ENCODE data around the gene SDK1.
"Not testable (repeated sequence)": the region's sequence is repeated elsewhere in the genome, so short reads cannot be mapped to it uniquely, and the experiment has no call there.

SDK1 gene

DNA sequence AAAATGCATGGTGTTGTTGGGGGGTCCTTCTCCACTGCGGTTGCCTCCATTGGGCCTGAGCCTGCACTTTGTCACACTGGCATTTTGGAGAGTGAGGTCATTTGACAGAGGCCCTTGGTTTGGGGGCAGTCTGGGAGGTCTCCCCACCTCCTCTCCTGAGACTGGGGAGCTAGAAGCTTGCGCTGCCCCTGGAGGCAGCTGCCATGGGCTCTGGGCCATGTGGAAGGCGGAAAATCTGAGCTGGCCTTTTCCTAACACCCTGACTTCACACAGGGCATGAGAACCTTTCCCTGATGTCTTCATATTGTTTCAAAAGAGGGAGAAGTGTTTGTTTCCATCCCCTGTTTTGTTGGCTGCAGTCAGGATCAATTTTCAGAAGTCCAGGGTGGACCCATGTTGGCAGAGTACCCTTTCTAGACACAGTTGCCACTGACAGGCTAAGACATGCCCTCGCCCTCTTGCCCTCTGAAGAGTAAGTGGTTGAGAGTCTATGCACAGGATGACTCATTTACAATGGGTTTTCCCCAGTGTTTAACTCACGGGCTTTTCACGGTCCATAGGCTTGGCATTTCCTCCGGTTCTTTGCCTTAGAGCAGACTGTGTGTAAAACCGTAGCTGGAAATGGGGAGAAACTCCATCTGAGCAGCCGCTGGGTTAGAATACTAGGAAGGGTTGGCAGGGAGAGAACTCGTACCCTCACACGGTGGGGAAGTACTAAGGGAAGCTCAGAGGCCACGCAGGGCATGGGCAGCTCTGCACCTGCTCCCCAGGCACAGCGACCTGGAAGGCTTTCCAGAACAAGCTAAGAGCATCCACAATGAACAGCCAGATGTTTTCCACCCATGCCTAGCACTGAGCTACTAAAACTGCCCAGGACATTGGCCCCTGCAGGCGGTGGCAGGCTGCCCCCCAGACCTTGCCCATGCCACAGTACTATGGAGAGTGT lies 655.0 kb downstream of the SDK1 start:
- Histone ChIP-seq H3K27ac (ENCODE audit: low read length) (no peak overlapping the region), H3K9ac (ENCODE audit: low read length in 2 of 2) (no peak overlapping the region), H3K4me1 (ENCODE audit: control insufficient read depth, insufficient read depth, low read length) (no peaks in the 10 kb centered on the region), H3K4me3 (ENCODE audit: low read length in 2 of 2) (no peak overlapping the region), H3K9me3 (ENCODE audit: control insufficient read depth in 2 of 2, low read length in 2 of 2) (no peaks in the 10 kb centered on the region), H3K36me3 (ENCODE audit: control insufficient read depth in 2 of 2, insufficient read depth in 2 of 2, low read length in 2 of 2) (no peaks in the 10 kb centered on the region), H3K27me3 (ENCODE audit: control insufficient read depth in 1 of 2, insufficient read depth in 2 of 2, low read length in 2 of 2) (no peaks in the 10 kb centered on the region)

DNA sequence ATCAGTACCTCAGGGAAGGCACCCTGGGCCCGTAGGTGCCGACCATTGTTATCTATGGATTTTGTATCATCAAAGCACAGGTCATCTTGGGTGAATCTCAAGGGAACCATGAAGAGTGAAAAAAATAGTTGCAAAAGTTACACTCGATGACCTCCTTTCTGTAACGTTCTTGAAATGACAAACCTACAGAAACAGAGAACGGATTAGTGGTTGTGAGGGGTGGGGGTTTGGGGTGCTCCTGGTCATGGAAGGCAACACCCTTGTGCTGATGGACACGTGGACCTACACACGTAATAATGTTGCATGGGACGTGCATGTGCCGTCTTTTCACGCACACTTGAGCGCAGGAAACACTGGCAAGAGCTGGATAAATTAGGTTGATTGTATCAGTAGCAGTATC lies 655.9 kb downstream of the SDK1 start:
- H3K9me3 ChIP-seq (ENCODE audit: control insufficient read depth in 2 of 2, low read length in 2 of 2): peaks cover 0 to 5% of the 10 kb centered on the region in 2 donors
- no peaks in the 10 kb centered on the region for H3K36me3 ChIP-seq (ENCODE audit: control insufficient read depth in 2 of 2, insufficient read depth in 2 of 2, low read length in 2 of 2)
- H3K27ac ChIP-seq (ENCODE audit: low read length): no peak overlapping the region
- no peak overlapping the region for H3K9ac ChIP-seq (ENCODE audit: low read length in 2 of 2)
- no peak overlapping the region for H3K4me3 ChIP-seq (ENCODE audit: low read length in 2 of 2)
- no peaks in the 10 kb centered on the region for H3K27me3 ChIP-seq (ENCODE audit: control insufficient read depth in 1 of 2, insufficient read depth in 2 of 2, low read length in 2 of 2)
- H3K4me1 ChIP-seq (ENCODE audit: control insufficient read depth, insufficient read depth, low read length): no peaks in the 10 kb centered on the region

GRCh38 chr7:3957472-3958108 lies 656.5 kb downstream of the SDK1 start:
- Histone ChIP-seq H3K9me3 (ENCODE audit: control insufficient read depth in 2 of 2, low read length in 2 of 2) (peaks cover 0 to 8% of the 10 kb centered on the region in 2 donors), H3K27me3 (ENCODE audit: control insufficient read depth in 1 of 2, insufficient read depth in 2 of 2, low read length in 2 of 2) (no peaks in the 10 kb centered on the region), H3K27ac (ENCODE audit: low read length) (no peak overlapping the region), H3K4me1 (ENCODE audit: control insufficient read depth, insufficient read depth, low read length) (no peaks in the 10 kb centered on the region), H3K9ac (ENCODE audit: low read length in 2 of 2) (no peak overlapping the region), H3K4me3 (ENCODE audit: low read length in 2 of 2) (no peak overlapping the region), H3K36me3 (ENCODE audit: control insufficient read depth in 2 of 2, insufficient read depth in 2 of 2, low read length in 2 of 2) (peaks cover 0 to 1% of the 10 kb centered on the region in 2 donors)

DNA sequence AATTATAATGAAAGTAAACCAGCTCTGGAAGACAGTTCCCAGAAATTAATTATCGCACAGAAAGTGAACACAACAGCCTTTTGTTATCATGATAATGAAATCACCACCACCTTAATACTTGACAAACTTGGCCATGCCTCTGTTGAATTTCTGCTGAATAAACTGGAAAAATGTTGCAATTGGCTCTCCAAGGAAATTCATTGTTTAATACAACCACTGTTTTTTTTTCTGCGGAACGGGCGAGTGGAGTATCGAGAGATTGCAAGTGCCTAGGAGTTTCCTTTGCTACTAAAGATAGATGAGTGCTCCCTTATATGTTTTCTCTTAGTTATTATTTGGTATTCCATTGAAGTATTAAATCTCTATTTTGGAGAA lies 657.0 kb downstream of the SDK1 start:
- Histone ChIP-seq H3K9ac (ENCODE audit: low read length in 2 of 2) (no peak overlapping the region), H3K36me3 (ENCODE audit: control insufficient read depth in 2 of 2, insufficient read depth in 2 of 2, low read length in 2 of 2) (peaks cover 0 to 2% of the 10 kb centered on the region in 2 donors), H3K9me3 (ENCODE audit: control insufficient read depth in 2 of 2, low read length in 2 of 2) (peaks cover 0 to 8% of the 10 kb centered on the region in 2 donors), H3K27ac (ENCODE audit: low read length) (no peak overlapping the region), H3K4me3 (ENCODE audit: low read length in 2 of 2) (no peak overlapping the region), H3K4me1 (ENCODE audit: control insufficient read depth, insufficient read depth, low read length) (no peaks in the 10 kb centered on the region), H3K27me3 (ENCODE audit: control insufficient read depth in 1 of 2, insufficient read depth in 2 of 2, low read length in 2 of 2) (no peaks in the 10 kb centered on the region)

DNA sequence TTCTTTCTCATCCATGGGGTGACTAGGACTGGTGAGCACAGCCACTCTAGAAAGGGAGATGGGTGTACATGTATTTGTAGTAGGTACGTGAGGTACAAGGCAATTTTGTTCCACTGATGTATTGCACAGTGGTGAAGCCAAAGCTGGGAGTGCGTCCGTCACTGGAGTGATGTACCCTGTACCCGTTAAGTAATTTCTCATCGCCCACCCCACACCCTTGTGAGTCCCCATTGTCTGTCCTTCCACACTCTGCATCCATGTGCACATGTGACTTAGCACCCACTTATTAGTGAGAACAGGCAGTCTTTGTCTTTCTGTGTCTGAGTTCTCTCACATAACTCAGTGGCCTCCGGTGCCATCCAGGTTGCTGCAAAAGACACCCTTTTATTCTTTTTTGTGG lies 658.3 kb downstream of the SDK1 start:
- H3K4me3 ChIP-seq (ENCODE audit: low read length in 2 of 2): no peak overlapping the region
- no peaks in the 10 kb centered on the region for H3K27me3 ChIP-seq (ENCODE audit: control insufficient read depth in 1 of 2, insufficient read depth in 2 of 2, low read length in 2 of 2)
- H3K9ac ChIP-seq (ENCODE audit: low read length in 2 of 2): no peak overlapping the region
- H3K36me3 ChIP-seq (ENCODE audit: control insufficient read depth in 2 of 2, insufficient read depth in 2 of 2, low read length in 2 of 2): peaks cover 0 to 4% of the 10 kb centered on the region in 2 donors
- no peak overlapping the region for H3K27ac ChIP-seq (ENCODE audit: low read length)
- peaks cover 0 to 8% of the 10 kb centered on the region in 2 donors for H3K9me3 ChIP-seq (ENCODE audit: control insufficient read depth in 2 of 2, low read length in 2 of 2)
- H3K4me1 ChIP-seq (ENCODE audit: control insufficient read depth, insufficient read depth, low read length): no peaks in the 10 kb centered on the region

DNA sequence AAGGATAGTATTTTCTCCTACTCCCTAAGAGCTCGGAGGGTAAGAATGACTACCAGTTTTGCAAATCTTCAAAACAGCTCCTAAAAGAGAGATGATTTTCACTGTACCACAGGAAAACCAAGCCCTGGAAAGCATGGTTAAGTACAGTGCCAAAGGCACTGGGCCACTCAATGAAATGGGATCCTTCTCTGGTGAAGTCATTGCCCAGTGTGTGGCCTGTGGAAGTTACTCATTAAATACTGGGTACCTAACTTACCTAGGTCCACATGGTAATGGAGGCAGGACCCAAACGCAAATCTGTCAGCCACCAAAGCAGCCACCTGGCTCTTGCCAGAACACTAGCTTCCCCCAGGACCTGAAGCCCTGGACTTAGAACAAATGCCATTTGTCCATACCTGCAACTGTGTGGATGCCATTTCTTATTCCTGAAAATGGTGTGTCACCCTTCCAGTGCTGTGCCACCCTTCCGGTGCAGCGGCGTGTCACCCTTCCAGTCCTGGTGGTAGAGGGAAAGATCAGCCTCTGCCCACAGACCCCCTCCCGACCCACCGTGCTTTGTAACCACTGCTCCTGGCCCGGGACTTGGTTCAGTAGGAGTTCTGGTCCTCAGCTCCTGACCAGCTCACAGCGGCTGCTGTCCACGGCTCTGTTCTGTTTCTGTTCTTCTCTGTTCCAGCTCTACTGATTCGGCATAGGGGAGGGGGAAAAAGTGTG lies 659.2 kb downstream of the SDK1 start:
- Histone ChIP-seq H3K9me3 (ENCODE audit: control insufficient read depth in 2 of 2, low read length in 2 of 2) (peaks cover 0 to 8% of the 10 kb centered on the region in 2 donors), H3K27ac (ENCODE audit: low read length) (no peak overlapping the region), H3K27me3 (ENCODE audit: control insufficient read depth in 1 of 2, insufficient read depth in 2 of 2, low read length in 2 of 2) (no peaks in the 10 kb centered on the region), H3K4me3 (ENCODE audit: low read length in 2 of 2) (no peak overlapping the region), H3K36me3 (ENCODE audit: control insufficient read depth in 2 of 2, insufficient read depth in 2 of 2, low read length in 2 of 2) (peaks cover 0 to 4% of the 10 kb centered on the region in 2 donors), H3K9ac (ENCODE audit: low read length in 2 of 2) (no peak overlapping the region), H3K4me1 (ENCODE audit: control insufficient read depth, insufficient read depth, low read length) (no peaks in the 10 kb centered on the region)

DNA sequence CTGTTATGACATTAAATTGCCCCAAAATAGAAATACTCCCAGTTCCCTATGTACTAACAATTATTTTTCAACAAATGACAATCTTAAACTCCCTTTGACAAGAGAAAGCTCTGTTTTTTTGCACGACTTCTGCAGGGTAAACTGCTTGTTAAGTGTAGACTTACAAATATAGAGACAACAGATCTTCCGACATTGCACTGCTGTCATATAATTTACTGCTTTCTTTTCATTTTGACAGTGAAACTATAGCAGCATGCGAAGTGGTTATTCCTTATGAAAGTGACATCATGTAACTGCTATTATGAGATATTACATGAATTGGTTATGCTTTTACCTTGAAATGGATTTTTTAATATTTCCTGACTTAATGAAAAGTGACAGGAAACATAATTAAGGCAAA lies 659.9 kb downstream of the SDK1 start:
- Histone ChIP-seq H3K27ac (ENCODE audit: low read length) (no peak overlapping the region), H3K4me1 (ENCODE audit: control insufficient read depth, insufficient read depth, low read length) (no peaks in the 10 kb centered on the region), H3K9ac (ENCODE audit: low read length in 2 of 2) (no peak overlapping the region), H3K9me3 (ENCODE audit: control insufficient read depth in 2 of 2, low read length in 2 of 2) (peaks cover 0 to 8% of the 10 kb centered on the region in 2 donors), H3K4me3 (ENCODE audit: low read length in 2 of 2) (no peak overlapping the region), H3K36me3 (ENCODE audit: control insufficient read depth in 2 of 2, insufficient read depth in 2 of 2, low read length in 2 of 2) (peaks cover 0 to 4% of the 10 kb centered on the region in 2 donors), H3K27me3 (ENCODE audit: control insufficient read depth in 1 of 2, insufficient read depth in 2 of 2, low read length in 2 of 2) (no peaks in the 10 kb centered on the region)

- no peaks in the 10 kb centered on the region for H3K4me1 ChIP-seq (ENCODE audit: control insufficient read depth, insufficient read depth, low read length)
- no peak overlapping the region for H3K4me3 ChIP-seq (ENCODE audit: low read length in 2 of 2)
- H3K27ac ChIP-seq (ENCODE audit: low read length): no peak overlapping the region
- peaks cover 0 to 4% of the 10 kb centered on the region in 2 donors for H3K36me3 ChIP-seq (ENCODE audit: control insufficient read depth in 2 of 2, insufficient read depth in 2 of 2, low read length in 2 of 2)
- no peak overlapping the region for H3K9ac ChIP-seq (ENCODE audit: low read length in 2 of 2)
- H3K9me3 ChIP-seq (ENCODE audit: control insufficient read depth in 2 of 2, low read length in 2 of 2): peaks cover 0 to 8% of the 10 kb centered on the region in 2 donors
- H3K27me3 ChIP-seq (ENCODE audit: control insufficient read depth in 1 of 2, insufficient read depth in 2 of 2, low read length in 2 of 2): no peaks in the 10 kb centered on the region
Observed at GRCh38 chr7:3961857-3962503, 660.9 kb downstream of the SDK1 start.

DNA sequence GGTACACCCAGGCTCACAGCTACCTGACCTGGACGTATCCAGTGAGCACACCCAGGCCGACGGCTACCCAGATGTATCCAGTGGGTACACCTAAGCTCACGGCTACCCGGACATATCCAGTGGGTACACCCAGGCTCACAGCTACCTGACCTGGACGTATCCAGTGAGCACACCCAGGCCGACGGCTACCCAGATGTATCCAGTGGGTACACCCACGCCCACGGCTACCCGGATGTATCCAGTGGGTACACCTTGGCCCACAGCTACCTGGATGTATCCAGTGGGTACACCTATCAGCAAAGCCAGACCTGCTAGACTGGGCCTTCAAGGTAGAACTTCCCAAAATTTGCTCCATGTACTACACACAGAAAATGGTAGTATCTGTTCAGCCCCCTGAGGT lies 662.7 kb downstream of the SDK1 start:
- H3K4me1 ChIP-seq (ENCODE audit: control insufficient read depth, insufficient read depth, low read length); H3K36me3 ChIP-seq (ENCODE audit: control insufficient read depth in 2 of 2, insufficient read depth in 2 of 2, low read length in 2 of 2); H3K9me3 ChIP-seq (ENCODE audit: control insufficient read depth in 2 of 2, low read length in 2 of 2); H3K27me3 ChIP-seq (ENCODE audit: control insufficient read depth in 1 of 2, insufficient read depth in 2 of 2, low read length in 2 of 2); H3K9ac ChIP-seq (ENCODE audit: low read length in 2 of 2); H3K27ac ChIP-seq (ENCODE audit: low read length); H3K4me3 ChIP-seq (ENCODE audit: low read length in 2 of 2): not testable (repeated sequence)

DNA sequence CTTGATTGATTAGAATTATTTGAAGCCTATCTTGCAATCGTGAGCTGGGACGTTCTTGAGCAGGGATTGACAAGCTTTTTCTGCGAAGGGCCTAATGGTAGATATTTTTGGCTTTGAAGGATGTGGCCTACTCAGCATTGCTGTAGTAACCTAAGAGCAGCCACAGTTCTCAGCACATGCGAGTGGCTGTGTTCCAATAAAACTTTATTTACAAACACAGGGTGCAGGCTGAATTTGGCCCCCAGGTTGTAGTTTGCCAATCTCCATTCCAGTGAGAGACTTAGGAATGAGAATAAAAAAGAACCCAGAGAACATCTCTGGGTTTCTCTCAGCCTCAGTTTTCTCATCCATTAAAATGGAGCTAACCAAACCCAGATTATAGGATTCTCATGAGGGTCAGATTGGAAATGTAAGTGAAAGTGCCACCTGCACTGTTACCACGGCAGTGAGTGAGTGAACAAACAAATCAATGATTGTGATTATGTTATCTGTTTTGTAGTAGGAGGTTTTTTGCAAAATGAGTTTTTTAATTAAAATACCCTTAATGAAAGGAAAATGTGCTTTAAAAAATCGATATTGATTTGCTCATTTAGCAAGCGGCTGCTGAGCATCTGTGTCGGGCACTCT lies 664.0 kb downstream of the SDK1 start:
- H3K9me3 ChIP-seq (ENCODE audit: control insufficient read depth in 2 of 2, low read length in 2 of 2): peaks cover 0 to 8% of the 10 kb centered on the region in 2 donors
- H3K27ac ChIP-seq (ENCODE audit: low read length): no peak overlapping the region
- no peaks in the 10 kb centered on the region for H3K27me3 ChIP-seq (ENCODE audit: control insufficient read depth in 1 of 2, insufficient read depth in 2 of 2, low read length in 2 of 2)
- H3K4me3 ChIP-seq (ENCODE audit: low read length in 2 of 2): no peak overlapping the region
- no peaks in the 10 kb centered on the region for H3K4me1 ChIP-seq (ENCODE audit: control insufficient read depth, insufficient read depth, low read length)
- H3K9ac ChIP-seq (ENCODE audit: low read length in 2 of 2): no peak overlapping the region
- peaks cover 0 to 7% of the 10 kb centered on the region in 2 donors for H3K36me3 ChIP-seq (ENCODE audit: control insufficient read depth in 2 of 2, insufficient read depth in 2 of 2, low read length in 2 of 2)

All from stomach smooth muscle (tissue), 2 donors.